K562 (cell line): Measurements from ENCODE around the gene PPP1R3C. TPM values are rescaled to one million over a fixed set of nuclear protein-coding genes. Genes with fewer than 3 reads are reported as not detected.

Experiments
- ATAC-seq: fragments of 200-7000 bp; cut with Tn5 transposase; 3 replicates; pipeline ENCODE4 v1.9.1; 2020; ENCODE audit warnings: moderate library complexity
- BruUV-seq: library from RNA; stranded (reverse); fragments of 400-500 nt; replicated peaks from 2 replicates; lab custom pipeline; 2021; lab: Mats Ljungman, UMichigan
- CTCF ChIA-PET: fragments of 300-600 bp; formaldehyde crosslinking; extraction: SDS; loops from one replicate; lab custom pipeline; 2021; ENCODE audit warnings: low intra/inter-chr PET ratio; lab: Yijun Ruan, JAX
- POLR2A ChIA-PET: fragments of 300-600, 350-650 bp; sonication (Branson Sonifier 250); formaldehyde crosslinking; extraction: SDS; loops from one replicate; lab custom pipeline; 2021; ENCODE audit warnings: antibody characterized with exemption, inconsistent platforms; lab: Yijun Ruan, JAX
- DNase-seq, 4 experiments: peaks; one replicate each; pipeline versions ENCODE4 v3.0.0 to v3.0.0-alpha.2; 2011 to 2018; ENCODE audit warnings: low spot score in 3 of 4, mixed read lengths in 3 of 4; ENCODE audit errors: extremely low read depth in 1 of 4
- FAIRE-seq: peaks from 2 replicates; lab custom pipeline; 2011; peaks lifted over from hg19 to GRCh38; lab: Jason Lieb, UNC
- H2AFZ ChIP-seq: 2 replicates; pipeline ENCODE4 v1.6.0; 2011; ENCODE audit warnings: low read depth, low read length, control low read depth, inconsistent platforms
- H3K27ac ChIP-seq: fragments of 200-600 bp; 3 replicates; pipeline ENCODE4 v1.8.0; 2011; ENCODE audit warnings: low read depth, mild to moderate bottlenecking, control low read depth, inconsistent platforms, low read length, moderate library complexity, mixed read lengths; ENCODE audit errors: extremely low read depth
- H3K27me3 ChIP-seq, 2 experiments: fragments of 300-600 bp in 1 of 2; 2 replicates in 1 of 2; 3 replicates in 1 of 2; pipeline versions ENCODE4 v1.6.0 to v1.8.0; 2011; ENCODE audit warnings: inconsistent platforms in 2 of 2, low read length in 2 of 2, mild to moderate bottlenecking in 1 of 2, mixed read lengths in 1 of 2, moderate library complexity in 1 of 2; ENCODE audit not compliant: control insufficient read depth in 2 of 2, insufficient read depth in 2 of 2
- H3K36me3 ChIP-seq: fragments of 300-600 bp; 3 replicates; pipeline ENCODE4 v1.8.0; 2011; ENCODE audit warnings: mild to moderate bottlenecking, low read length, inconsistent platforms; ENCODE audit not compliant: control insufficient read depth, insufficient read depth
- H3K4me1 ChIP-seq, 2 experiments: fragments of 200-600 bp in 1 of 2; replicated peaks in 1 of 2; 2 replicates in 1 of 2; 3 replicates in 1 of 2; pipeline versions ENCODE4 v1.5.1 to v1.8.0; 2011; ENCODE audit warnings: inconsistent platforms in 2 of 2, low read length in 2 of 2, mild to moderate bottlenecking in 1 of 2, mixed read lengths in 1 of 2, moderate library complexity in 1 of 2; ENCODE audit not compliant: control insufficient read depth in 2 of 2, insufficient read depth in 2 of 2
- H3K4me2 ChIP-seq: 2 replicates; pipeline ENCODE4 v1.6.1; 2011; ENCODE audit warnings: low read length, control low read depth, inconsistent platforms, mixed read lengths; ENCODE audit not compliant: insufficient read depth
- H3K4me3 ChIP-seq: fragments of 200-600 bp; sonication (generic), shearing (Covaris generic); 2 replicates; pipeline ENCODE4 v1.5.1; 2016; ENCODE audit warnings: control low read depth, inconsistent platforms
- H3K79me2 ChIP-seq: fragments of 200-600 bp; 3 replicates; pipeline ENCODE4 v1.8.0; 2011; ENCODE audit warnings: low read length, inconsistent platforms; ENCODE audit not compliant: control insufficient read depth, insufficient read depth
- H3K9ac ChIP-seq, 2 experiments: 2 replicates each; pipeline versions ENCODE4 v1.6.0 to v1.6.1; 2011; ENCODE audit warnings: low read depth in 2 of 2, low read length in 2 of 2, control low read depth in 1 of 2, inconsistent platforms in 1 of 2, mild to moderate bottlenecking in 1 of 2, mixed read lengths in 1 of 2; ENCODE audit not compliant: insufficient read depth in 1 of 2
- H3K9me1 ChIP-seq: one replicate; pipeline ENCODE4 v1.6.0; 2011; ENCODE audit warnings: inconsistent platforms, mild to moderate bottlenecking, low read length, moderate library complexity; ENCODE audit not compliant: control insufficient read depth, insufficient read depth
- H3K9me3 ChIP-seq: replicated peaks from 2 replicates; pipeline ENCODE4 v1.5.1; 2011; ENCODE audit warnings: low read depth, low read length, inconsistent platforms; ENCODE audit not compliant: control insufficient read depth, insufficient read depth
- H4K20me1 ChIP-seq: replicated peaks from 2 replicates; pipeline ENCODE4 v1.6.1; 2011; ENCODE audit warnings: low read length, inconsistent platforms, mixed read lengths; ENCODE audit not compliant: control insufficient read depth, insufficient read depth
- FOSL1 ChIP-seq: fragments of 200-800 bp; sonication (Bioruptor generic); conservative IDR thresholded peaks from 2 replicates; pipeline ENCODE4 v1.6.1; 2016; ENCODE audit warnings: missing genetic modification characterization, missing compliant biosample characterization
- JUND ChIP-seq, 2 experiments: IDR thresholded peaks; 2 replicates in 1 of 2; 3 replicates in 1 of 2; pipeline ENCODE4 v1.6.1; 2011; ENCODE audit warnings: borderline replicate concordance in 2 of 2, low read depth in 2 of 2, low read length in 2 of 2, improper control_type of control experiment in 1 of 2, missing biosample characterization in 1 of 2, missing genetic modification characterization in 1 of 2, missing genetic modification reagents in 1 of 2
- NFIC ChIP-seq: fragments of 450-650 bp; IDR thresholded peaks from 2 replicates; pipeline ENCODE4 v1.6.1; 2017; ENCODE audit warnings: mild to moderate bottlenecking, inconsistent platforms
- TEAD1 ChIP-seq, 2 experiments: fragments of 450-650 bp in 1 of 2; sonication (generic) in 1 of 2; formaldehyde crosslinking; IDR thresholded peaks; 2 replicates each; pipeline versions ENCODE4 v1.4.0 to v1.8.0; 2020 to 2022; ENCODE audit warnings: mild to moderate bottlenecking in 2 of 2, missing genetic modification reagents in 1 of 2
- TFAM ChIP-seq: fragments of 250-450 bp; sonication (Bioruptor Pico); conservative IDR thresholded peaks from 2 replicates; pipeline ENCODE4 v1.5.0; 2021; ENCODE audit warnings: mild to moderate bottlenecking, moderate library complexity
- ZNF253 ChIP-seq: fragments of 250-450 bp; sonication (Bioruptor Pico); conservative IDR thresholded peaks from 2 replicates; pipeline ENCODE4 v1.6.1; 2021; ENCODE audit warnings: mild to moderate bottlenecking
- WGBS: fragments of 100-300 bp; shearing (Covaris generic); methylation state at CpG from one replicate; pipeline ENCODE4 v1.1.6; 2016; ENCODE audit warnings: low coverage, mixed read lengths; ENCODE audit not compliant: insufficient coverage; ENCODE audit errors: missing lambda C conversion rate; 5-methylcytosine and 5-hydroxymethylcytosine counted together
- in situ Hi-C: fragments of 300-500 bp; cut with MboI; formaldehyde crosslinking; loops from 4 replicates; pipeline ENCODE4 v1.15.0; 2018; ENCODE audit warnings: inconsistent platforms, mixed read lengths
- intact Hi-C: fragments of 100-400 bp; cut with micrococcal nuclease; formaldehyde crosslinking; loops from 2 replicates; pipeline ENCODE4 v1.14.2; 2022
- polyA plus RNA-seq, 8 experiments: library from polyadenylated mRNA; depleted of rRNA in 4 of 8; stranded (reverse) in 5 of 8; unstranded in 3 of 8; fragments of >200 nt; fragmentation: Nextera tagmentation in 2 of 8; fragmentation: Illumina TruSeq in 1 of 8; extraction: Ambion mirVana in 2 of 8; extraction: Trizol in 1 of 8; gene quantifications; 2 replicates each; pipeline versions ENCODE4 v1.2.1 to v1.2.3, GENCODE V29; 2011 to 2014; ENCODE audit warnings: inconsistent platforms in 1 of 8, missing spikeins in 1 of 8
- total RNA-seq, 7 experiments: library from RNA; depleted of rRNA in 6 of 7; stranded (reverse); fragments of >200 nt in 6 of 7; fragmentation: Illumina TruSeq in 2 of 7; extraction: Trizol in 2 of 7; gene quantifications; 2 replicates each; pipeline versions ENCODE4 v1.2.1 to v1.2.3, GENCODE V29; 2011 to 2021; ENCODE audit warnings: low replicate concordance in 1 of 7

PPP1R3C gene
- total and polyA plus RNA-seq, 9 of the 15 experiments (the other 6 are each of a cell fraction or from before 2014, with no cell fraction given): 0.06 to 0.24 (median 0.12) TPM; not detected in 3

GRCh38 chr10:91653219-91653870 is 20.5 kb upstream of the PPP1R3C start:
- ATAC-seq (no peak), FAIRE-seq (no peak), DNase-seq (no peak)
- Histone ChIP-seq H3K27me3 (no peaks in the 10 kb centered on the region), H3K4me2 (no peak overlapping the region), H4K20me1 (no peaks in the 10 kb centered on the region), H3K27ac (no peak overlapping the region), H3K79me2 (no peaks in the 10 kb centered on the region), H3K4me3 (no peak overlapping the region), H3K36me3 (no peaks in the 10 kb centered on the region), H3K4me1 (no peaks in the 10 kb centered on the region), H2AFZ (no peak overlapping the region), H3K9ac (no peak overlapping the region), H3K9me3 (no peaks in the 10 kb centered on the region), H3K9me1 (no peaks in the 10 kb centered on the region)
- ChIA-PET CTCF (no interaction called here), POLR2A (no interaction called here)
- peak; percentile 69; the same call in 1 of the 2 replicates for TF ChIP-seq FOSL1
- peak; percentile 6; the same call in 1 of the 2 replicates for TF ChIP-seq NFIC
- no peak for TF ChIP-seq TFAM (CRISPR knock-in tag)
- TF ChIP-seq JUND (IDR thresholded peaks at IDR 0.05; ENCODE audit: borderline replicate concordance, low read depth, low read length): peak; percentile 13; the same call in 1 of the 2 replicates
- no peak for TF ChIP-seq JUND (tag; IDR thresholded peaks at IDR 0.05; ENCODE audit: borderline replicate concordance, low read depth, low read length)
- no peak for TF ChIP-seq TEAD1 (CRISPR knock-in tag; IDR thresholded peaks at IDR 0.05)
- TF ChIP-seq ZNF253 (CRISPR knock-in tag): no peak
- intact Hi-C loops (no loop called here), in situ Hi-C loops (no loop called here)
- WGBS: 40% methylated on average over 6 of the region's 6 CpGs
- no TSS peak for BruUV-seq
